NB4 (cell line): ENCODE measurements around the gene TSEN34.

Experiments used
- CTCF ChIP-seq: IDR thresholded peaks from one replicate; pipeline ENCODE4 v1.5.1; 2012; ENCODE audit warnings: low read depth, low read length
- POLR2A ChIP-seq: IDR thresholded peaks from 2 replicates; pipeline ENCODE4 v1.6.1; 2011; ENCODE audit warnings: mild to moderate bottlenecking; ENCODE audit not compliant: insufficient read length; ENCODE audit errors: extremely low read depth

DNA sequence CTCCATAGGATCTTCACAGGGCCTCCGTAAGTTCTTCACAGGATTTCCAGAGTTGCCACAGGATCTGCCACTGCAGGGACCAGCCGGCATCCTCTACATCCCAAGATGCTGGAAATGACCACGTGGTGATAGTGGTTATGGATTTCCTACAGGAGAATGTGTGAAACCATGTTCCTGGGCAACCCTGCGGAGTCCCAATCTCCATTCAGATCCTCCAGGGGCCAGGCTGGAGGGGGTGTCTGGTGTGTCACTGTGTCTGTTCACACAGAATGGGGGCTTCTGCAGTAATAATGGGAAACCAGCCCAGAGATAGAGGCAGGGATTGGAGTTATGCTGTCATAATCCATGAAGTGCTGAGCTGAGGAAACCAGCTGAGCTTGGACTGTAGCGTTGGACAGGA lies 42.8 kb downstream of the TSEN34 start:
- no peak for TF ChIP-seq CTCF
- no peak for TF ChIP-seq POLR2A
